ENCODE results near the gene RYR3.
"Not testable (repeated sequence)": the region's sequence is repeated elsewhere in the genome, so short reads cannot be mapped to it uniquely, and the experiment has no call there.

The RYR3 gene

GRCh38 chr15:33778852-33779251 is 468.1 kb downstream of the RYR3 start:
- DNase-seq (ENCODE audit: low spot score) = no peak

DNA sequence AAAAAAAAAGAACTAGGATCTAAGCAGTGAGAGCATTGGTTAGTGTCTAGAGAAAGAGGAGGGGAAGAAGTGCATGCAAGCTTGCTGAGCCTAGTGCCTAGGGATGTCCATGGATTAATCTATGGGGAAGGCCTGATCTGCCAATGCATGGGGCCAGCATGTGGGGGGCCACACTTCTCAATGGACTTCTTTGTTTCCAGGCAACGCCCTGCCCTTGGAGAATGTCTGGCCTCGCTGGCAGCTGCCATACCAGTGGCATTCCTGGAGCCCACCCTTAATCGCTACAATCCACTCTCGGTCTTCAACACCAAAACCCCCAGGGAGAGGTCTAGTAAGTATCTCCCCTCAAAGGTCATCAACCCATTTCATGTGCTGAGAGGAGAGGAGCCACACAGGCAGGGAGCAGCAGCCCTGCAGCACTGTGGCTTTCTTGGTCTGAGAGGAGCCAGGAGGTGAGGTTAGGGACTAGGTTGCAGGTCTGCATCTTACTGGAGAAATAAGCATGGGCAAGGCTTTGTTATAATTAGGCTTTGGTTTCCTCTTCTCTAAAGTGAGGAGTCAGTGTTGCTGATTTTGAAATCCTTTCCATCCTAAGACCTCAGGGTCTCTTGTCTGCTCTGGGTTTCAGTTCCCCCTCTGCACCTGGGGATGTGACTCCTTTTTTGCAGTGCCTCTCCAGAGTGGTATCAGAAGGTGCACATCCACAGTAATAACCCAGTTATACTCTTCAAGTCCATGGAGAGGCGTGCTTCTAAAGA is 469.4 kb downstream of the RYR3 start:
- DNase-seq (ENCODE audit: low spot score) = no peak

DNA sequence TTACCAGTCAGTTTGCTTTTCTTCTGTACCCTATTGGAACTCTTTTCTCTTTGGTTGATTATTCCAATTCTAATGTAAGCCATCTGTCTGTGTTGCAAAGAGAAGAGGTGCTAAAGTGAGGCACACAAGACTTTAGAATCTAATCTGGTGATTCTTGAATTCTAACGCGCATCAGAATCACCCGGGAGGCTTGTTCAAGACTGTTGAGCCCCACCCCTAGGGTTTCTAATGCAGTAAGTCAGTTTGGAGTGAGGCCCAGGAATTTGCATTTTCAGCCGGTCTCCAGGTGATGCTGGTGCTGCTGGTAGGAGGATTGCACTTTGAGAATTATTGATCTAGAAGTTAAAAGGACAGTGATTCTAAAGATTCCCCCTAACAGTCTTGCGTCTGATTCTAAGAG is 472.2 kb downstream of the RYR3 start:
- DNase-seq (ENCODE audit: low spot score) = no peak

- no peak for DNase-seq (ENCODE audit: low spot score)
Measured at GRCh38 chr15:33785366-33785765, 474.6 kb downstream of the RYR3 start.

GRCh38 chr15:33788906-33789540 is 478.3 kb downstream of the RYR3 start:
- DNase-seq (ENCODE audit: low spot score) = peak; percentile 48

DNA sequence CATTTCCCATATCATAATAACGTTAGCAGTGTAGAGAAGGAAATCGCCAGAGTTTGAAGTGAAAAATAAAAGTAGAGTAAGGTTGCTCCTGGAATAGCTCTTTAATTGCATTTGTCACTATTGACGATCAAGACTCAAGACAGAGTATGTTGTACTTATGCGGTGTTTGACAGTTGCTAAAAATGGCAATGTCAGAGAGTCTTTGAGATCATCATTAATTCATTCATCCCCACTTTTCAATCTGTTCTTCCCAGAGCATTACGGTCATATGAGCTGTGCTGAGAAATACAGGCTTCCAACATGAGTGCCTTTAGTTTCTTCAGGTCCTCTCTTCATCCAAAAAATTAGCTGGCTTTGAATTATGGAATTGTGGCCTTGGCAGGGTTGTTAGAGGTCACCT is 483.7 kb downstream of the RYR3 start:
- no peak for DNase-seq (ENCODE audit: low spot score)

GRCh38 chr15:33795070-33795469 is 484.3 kb downstream of the RYR3 start:
- no peak for DNase-seq (ENCODE audit: low spot score)

GRCh38 chr15:33797651-33798050 is 486.9 kb downstream of the RYR3 start:
- no peak for DNase-seq (ENCODE audit: low spot score)

DNA sequence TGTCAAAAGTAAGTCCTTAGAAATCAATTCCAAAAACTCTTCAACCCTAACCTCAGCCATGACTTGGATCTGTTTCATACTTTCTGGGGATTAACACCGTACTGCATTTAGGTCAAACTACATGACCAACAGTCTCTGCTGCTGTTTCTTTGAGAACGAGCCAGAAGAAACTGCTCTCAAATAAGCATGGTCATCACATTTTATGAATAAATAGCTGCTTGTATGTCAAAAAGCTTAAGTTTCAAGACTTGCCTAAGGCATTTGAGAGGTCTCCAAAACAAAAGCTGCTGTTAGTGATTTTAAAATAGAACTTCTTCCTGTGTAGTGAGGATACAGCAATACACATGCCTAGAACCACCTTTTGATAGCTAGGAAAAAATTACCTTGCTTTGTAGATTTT is 491.2 kb downstream of the RYR3 start:
- no peak for DNase-seq (ENCODE audit: low spot score)

- no peak for DNase-seq (ENCODE audit: low spot score)
Measured at GRCh38 chr15:33807665-33808064, 496.9 kb downstream of the RYR3 start.

DNA sequence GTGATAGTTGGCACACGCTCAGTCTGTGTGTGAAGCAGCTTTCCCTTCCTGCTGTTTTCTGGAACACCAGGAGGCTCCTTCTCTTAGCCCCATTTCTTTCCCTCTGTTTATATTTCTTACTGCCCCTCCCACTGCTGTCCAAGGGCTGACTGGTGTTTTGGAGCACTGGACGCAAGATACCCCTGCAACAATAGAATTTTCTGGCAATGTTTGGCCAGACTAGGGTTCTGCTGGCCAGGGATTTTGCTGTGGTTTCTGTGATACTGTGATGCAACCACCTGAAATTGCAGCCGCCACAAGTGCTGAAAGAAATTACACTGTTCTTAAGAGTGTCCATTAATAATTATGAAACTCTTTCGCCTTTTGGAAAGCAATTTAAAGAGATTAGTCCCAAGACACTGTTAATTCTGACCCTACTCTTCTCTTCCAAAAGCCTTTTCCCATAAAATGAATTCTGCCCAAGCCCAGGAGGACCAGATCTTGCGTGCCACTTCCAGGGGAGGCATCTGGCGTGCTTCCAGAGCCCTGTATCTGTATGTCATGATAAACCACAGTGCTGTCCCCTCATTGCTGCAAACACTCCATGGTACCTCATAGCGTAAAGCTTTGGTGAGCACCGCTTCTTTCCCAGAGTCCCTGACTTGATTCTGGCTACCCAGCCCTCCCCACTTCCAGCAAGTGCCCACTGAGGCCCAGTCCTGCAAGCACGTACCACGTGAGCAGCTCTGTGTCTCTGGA is 498.1 kb downstream of the RYR3 start:
- no peak for DNase-seq (ENCODE audit: low spot score)

DNA sequence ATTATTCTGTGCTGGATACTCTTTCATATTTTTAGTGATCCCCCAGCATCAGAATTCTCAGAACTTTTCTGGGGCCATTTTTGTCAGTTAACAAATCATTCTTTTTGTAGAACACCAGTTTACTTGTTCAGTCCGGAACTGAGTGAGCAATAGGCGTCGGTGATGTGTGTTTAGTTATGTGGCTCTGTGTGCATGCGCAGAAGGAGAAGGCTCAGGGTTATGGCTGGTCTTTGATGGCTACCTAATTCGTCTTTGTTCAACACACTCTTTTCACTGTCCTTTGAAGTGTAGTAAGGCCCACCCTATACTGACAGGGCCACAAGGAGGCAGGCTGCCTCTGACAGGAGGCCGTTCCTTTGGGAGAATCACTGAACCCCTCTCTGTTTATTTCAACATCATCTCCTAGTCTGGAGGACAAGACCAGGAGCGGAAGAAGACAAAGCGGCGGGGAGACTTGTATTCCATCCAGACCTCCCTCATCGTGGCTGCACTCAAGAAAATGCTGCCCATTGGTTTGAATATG is 499.4 kb downstream of the RYR3 start:
- no peak for DNase-seq (ENCODE audit: low spot score)

- no peak for DNase-seq (ENCODE audit: low spot score)
Measured at GRCh38 chr15:33810806-33811205, 500.0 kb downstream of the RYR3 start.

DNA sequence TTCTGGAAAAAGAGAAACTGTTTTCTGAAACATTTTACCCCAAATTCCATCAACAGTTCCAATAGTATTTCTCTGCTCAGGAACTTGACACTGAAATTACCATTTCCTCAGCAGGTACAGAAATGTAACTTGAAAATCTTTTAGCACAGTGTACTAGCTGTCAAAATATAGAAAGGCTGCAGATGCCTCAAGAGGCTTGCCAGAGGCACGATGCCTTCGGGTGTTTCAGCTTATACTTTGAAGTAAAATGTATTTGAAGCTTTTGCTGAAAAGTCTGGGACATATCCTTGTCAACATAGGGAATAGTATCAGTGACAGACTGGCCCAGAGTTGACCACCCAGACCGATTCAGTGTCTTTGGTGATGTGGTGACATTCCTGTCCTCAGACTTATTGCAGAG is 503.1 kb downstream of the RYR3 start:
- DNase-seq (ENCODE audit: low spot score) = no peak

DNA sequence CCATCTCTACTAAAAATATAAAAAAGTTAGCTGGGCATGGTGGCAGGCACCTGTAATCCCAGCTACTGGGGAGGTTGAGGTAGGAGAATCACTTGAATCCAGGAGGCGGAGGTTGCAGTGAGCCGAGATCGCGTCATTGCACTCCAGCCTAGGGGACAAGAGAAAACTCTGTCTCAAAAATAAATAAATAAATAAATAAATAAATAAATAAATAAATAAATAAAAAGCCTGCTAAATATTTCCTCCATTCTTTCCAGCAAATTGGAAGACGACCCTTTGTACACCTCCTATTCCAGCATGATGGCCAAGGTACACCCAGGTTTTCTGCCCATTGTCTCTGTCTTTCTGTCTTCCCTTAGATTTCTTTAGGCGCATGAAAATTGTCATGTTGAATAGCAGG is 508.7 kb downstream of the RYR3 start:
- DNase-seq (ENCODE audit: low spot score) = not testable (repeated sequence)

DNA sequence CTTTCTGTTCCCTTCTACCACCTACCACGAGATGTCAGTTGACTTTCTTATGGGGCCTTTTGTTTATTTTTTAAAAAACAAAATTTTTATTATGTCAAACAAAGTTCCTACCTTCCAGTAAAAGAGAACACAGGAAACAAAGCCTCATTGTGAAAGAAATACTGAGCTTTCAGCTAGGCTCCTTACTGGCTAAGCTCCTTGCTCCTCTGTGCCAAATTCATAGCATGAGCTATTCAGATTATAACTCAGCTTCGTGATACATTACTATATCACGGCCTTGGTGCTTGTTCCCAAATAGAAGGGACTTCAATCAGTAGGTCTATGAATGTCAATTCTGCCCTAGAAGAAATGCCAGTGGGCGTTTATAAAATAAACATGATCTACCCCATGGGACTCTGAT is 511.7 kb downstream of the RYR3 start:
- DNase-seq (ENCODE audit: low spot score) = no peak

DNA sequence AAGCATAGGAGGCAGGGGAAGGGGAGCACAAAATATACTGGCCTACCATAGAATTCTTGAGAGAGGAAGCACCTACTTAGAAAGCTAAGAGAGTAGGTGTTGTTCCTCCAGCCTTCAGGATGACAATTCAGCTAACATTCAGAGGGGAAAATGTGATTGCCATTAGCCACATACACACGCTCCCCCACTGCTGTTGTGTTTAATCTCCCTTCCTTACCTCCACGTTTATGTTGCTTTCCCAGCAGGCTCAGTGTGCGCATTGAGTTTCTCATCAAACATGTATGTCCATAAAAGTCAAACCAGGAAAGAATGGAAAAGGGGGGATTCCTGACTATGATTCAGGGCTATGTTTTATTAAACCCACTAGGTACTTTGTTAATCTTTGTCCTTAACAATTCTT is 512.4 kb downstream of the RYR3 start:
- DNase-seq (ENCODE audit: low spot score) = no peak

DNA sequence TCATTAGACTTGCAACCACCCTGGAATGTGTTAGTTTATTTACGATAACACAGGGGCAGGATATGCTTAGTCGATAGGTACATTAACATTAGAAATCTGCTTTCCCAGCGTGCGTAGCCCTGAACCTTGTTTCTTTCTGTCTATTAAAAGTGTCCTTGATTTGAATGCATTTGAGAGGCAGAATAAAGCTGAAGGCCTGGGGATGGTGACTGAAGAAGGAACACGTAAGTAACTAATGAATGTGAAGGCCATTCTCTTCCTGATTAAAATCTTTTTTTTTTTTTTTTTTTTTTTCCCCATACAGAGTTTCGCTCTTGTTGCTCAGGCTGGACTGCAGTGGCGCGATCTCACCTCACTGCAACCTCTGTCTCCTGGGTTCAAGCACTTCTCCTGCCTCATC is 514.7 kb downstream of the RYR3 start:
- no peak for DNase-seq (ENCODE audit: low spot score)

DNA sequence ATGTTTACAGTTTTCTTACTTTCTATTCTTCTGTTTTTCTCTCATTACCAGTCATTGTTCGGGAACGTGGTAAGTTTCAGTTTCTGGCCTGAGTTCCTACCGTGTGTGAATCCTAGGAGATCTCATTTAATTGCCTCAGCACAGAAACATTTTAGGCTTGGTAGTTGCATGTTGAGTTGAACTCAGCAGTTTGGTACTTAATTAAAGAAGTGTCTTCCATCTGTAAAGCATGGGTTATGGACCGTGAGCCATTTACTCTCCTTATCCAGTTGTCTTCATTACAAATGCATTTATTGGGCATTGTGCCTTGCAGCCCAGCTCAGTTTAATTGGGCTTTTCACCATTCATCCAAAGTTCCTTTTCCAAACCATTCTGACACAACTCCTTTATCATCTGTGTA is 515.4 kb downstream of the RYR3 start:
- DNase-seq (ENCODE audit: low spot score) = no peak

GRCh38 chr15:33830351-33830750 is 519.6 kb downstream of the RYR3 start:
- no peak for DNase-seq (ENCODE audit: low spot score)

GRCh38 chr15:33831646-33832045 is 520.9 kb downstream of the RYR3 start:
- no peak for DNase-seq (ENCODE audit: low spot score)

- DNase-seq (ENCODE audit: low spot score) = peak; percentile 22
Measured at GRCh38 chr15:33834892-33835743, 524.4 kb downstream of the RYR3 start.

Data from hepatic stellate cell (primary cell).